Activated CD8-positive, alpha-beta memory T cell treated with anti-CD3 and anti-CD28 coated beads for 48 hours (primary cell): ENCODE measurements around the gene SERPINA12.

Source experiments
- DNase-seq, 3 experiments: peaks; one replicate each; pipeline ENCODE4 v3.0.0-alpha.2; 2020; ENCODE audit warnings: low read depth in 2 of 3, low spot score in 2 of 3

Gene SERPINA12

GRCh38 chr14:94441531-94442205 is 67.6 kb downstream of the SERPINA12 start:
- no peak for DNase-seq

- no peak for DNase-seq
These were observed 68.1 kb downstream of the SERPINA12 start for GRCh38 chr14:94441130-94441529.

GRCh38 chr14:94439453-94440057 is 69.7 kb downstream of the SERPINA12 start:
- no peak for DNase-seq
